Breast epithelium (tissue), 4 donors: ENCODE results near the gene CIB4. TPM values are rescaled to one million over a fixed set of nuclear protein-coding genes. Genes with fewer than 3 reads are reported as not detected.

ENCODE experiments used
- DNase-seq, 2 donors: peaks; one replicate each; pipeline ENCODE4 v3.0.0-alpha.2; 2019; ENCODE audit warnings: low spot score in 2 of 2
- H3K27ac ChIP-seq, 2 donors: fragments of 200-600 bp; sonication (generic) in 1 of 2; one replicate each; pipeline ENCODE4 v1.5.1; 2016 to 2019; ENCODE audit warnings: mild to moderate bottlenecking in 1 of 2
- H3K27me3 ChIP-seq, 2 donors: fragments of 200-600 bp; sonication (generic) in 1 of 2; one replicate each; pipeline versions ENCODE4 v1.5.1 to v1.6.0; 2017 to 2019; ENCODE audit warnings: control low read depth in 1 of 2, mild to moderate bottlenecking in 1 of 2
- H3K36me3 ChIP-seq: fragments of 200-600 bp; one replicate; pipeline ENCODE4 v1.5.1; 2019
- H3K4me1 ChIP-seq, 2 donors: fragments of 200-600 bp; sonication (generic); one replicate each; pipeline ENCODE4 v1.5.1; 2016 to 2019; ENCODE audit warnings: control low read depth in 1 of 2
- H3K4me3 ChIP-seq, 3 donors: fragments of 200-600 bp; sonication (generic); 1 replicate in 2 of 3; 2 replicates in 1 of 3; pipeline ENCODE4 v1.5.1; 2016 to 2019; ENCODE audit warnings: mild to moderate bottlenecking in 3 of 3, moderate library complexity in 2 of 3
- H3K9me3 ChIP-seq, 2 donors: fragments of 200-600 bp; sonication (generic) in 1 of 2; one replicate each; pipeline ENCODE4 v1.5.1; 2016 to 2019; ENCODE audit warnings: control low read depth in 1 of 2
- POLR2A ChIP-seq: fragments of 450-650 bp; IDR thresholded peaks from one replicate; pipeline ENCODE4 v1.6.1; 2016; ENCODE audit warnings: antibody characterized with exemption, mild to moderate bottlenecking, moderate library complexity
- POLR2AphosphoS5 ChIP-seq, 3 donors: sonication (generic); formaldehyde crosslinking; IDR thresholded peaks; one replicate each; pipeline ENCODE4 v1.6.1; 2017; ENCODE audit warnings: antibody characterized with exemption in 3 of 3
- intact Hi-C: fragments of 100-400 bp; cut with DNase I; formaldehyde crosslinking; loops from one replicate; pipeline ENCODE4 v1.15.1; 2023; ENCODE audit warnings: low total_unique reads
- total RNA-seq, 3 donors: library from RNA; depleted of rRNA; stranded (reverse); fragments of >200 nt; gene quantifications; one replicate each; pipeline ENCODE4 v1.1.0, GENCODE V29; 2016
- TF ChIP-seq, protein P1 (sequence below), 3 donors: fragments of 450-650 bp; IDR thresholded peaks; one replicate each; pipeline ENCODE4 v1.5.1; 2016 to 2017; ENCODE audit warnings: antibody characterized with exemption in 3 of 3, mild to moderate bottlenecking in 3 of 3, moderate library complexity in 3 of 3

Gene CIB4
- total RNA-seq, 3 donors from 2014 or later = not detected

DNA sequence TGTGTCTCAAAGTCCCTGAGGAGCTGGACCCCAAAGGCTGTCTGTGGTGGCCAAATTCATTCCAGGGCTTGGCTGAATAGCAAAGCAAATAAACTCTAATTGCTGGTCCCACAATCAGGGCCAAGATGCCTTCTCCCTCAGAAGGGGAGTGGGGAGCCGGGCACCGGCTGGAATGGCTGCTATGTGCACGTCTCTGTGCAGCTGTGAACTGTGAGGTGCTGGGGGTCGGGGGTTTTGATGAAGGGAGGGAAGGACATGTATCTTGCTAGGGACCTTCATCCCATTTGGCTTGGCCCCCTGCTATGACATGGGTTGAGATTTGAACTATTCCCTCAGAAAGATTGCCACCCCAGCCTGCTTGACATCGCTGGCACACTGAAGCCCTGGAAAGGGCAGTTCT is 60.4 kb downstream of the CIB4 start:
- Histone ChIP-seq H3K27me3 (peaks cover 0 to 39% of the 10 kb centered on the region in 2 donors), H3K9me3 (no peaks in the 10 kb centered on the region), H3K36me3 (no peaks in the 10 kb centered on the region), H3K4me3 (no peak overlapping the region), H3K27ac (no peak overlapping the region), H3K4me1 (no peaks in the 10 kb centered on the region)
- no peak for DNase-seq
- TF ChIP-seq POLR2AphosphoS5 (IDR thresholded peaks at IDR 0.05) (no peak), POLR2A (no peak)
- TF ChIP-seq, protein P1, sequence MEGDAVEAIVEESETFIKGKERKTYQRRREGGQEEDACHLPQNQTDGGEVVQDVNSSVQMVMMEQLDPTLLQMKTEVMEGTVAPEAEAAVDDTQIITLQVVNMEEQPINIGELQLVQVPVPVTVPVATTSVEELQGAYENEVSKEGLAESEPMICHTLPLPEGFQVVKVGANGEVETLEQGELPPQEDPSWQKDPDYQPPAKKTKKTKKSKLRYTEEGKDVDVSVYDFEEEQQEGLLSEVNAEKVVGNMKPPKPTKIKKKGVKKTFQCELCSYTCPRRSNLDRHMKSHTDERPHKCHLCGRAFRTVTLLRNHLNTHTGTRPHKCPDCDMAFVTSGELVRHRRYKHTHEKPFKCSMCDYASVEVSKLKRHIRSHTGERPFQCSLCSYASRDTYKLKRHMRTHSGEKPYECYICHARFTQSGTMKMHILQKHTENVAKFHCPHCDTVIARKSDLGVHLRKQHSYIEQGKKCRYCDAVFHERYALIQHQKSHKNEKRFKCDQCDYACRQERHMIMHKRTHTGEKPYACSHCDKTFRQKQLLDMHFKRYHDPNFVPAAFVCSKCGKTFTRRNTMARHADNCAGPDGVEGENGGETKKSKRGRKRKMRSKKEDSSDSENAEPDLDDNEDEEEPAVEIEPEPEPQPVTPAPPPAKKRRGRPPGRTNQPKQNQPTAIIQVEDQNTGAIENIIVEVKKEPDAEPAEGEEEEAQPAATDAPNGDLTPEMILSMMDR (IDR thresholded peaks at IDR 0.05) = no peak
- intact Hi-C loops = no loop called here

DNA sequence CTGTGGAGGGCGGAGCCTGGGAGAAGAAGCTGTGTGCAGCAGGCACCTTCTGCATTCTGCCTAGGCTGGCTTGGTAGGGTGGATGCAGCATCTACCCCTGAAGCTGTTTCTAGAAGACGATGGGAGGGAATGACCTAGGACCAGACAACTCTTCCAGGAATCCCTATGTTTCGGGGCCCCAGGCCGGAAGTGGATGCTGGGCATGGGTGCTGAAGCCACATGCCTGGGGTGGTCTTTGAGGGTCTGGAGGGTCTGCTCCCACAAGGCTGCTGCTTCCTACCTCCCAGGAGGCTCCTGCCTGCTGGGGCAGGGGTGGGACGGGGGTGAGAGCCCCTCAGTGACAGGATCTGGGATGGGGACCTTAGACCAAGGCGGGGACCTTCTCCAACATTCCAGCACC is 61.0 kb downstream of the CIB4 start:
- no peaks in the 10 kb centered on the region for H3K4me1 ChIP-seq
- no peak for DNase-seq
- TF ChIP-seq POLR2A = no peak
- TF ChIP-seq, protein P1 (IDR thresholded peaks at IDR 0.05) = no peak
- TF ChIP-seq POLR2AphosphoS5 (IDR thresholded peaks at IDR 0.05) = no peak
- H3K9me3 ChIP-seq = no peaks in the 10 kb centered on the region
- no peak overlapping the region for H3K27ac ChIP-seq
- peaks cover 0 to 34% of the 10 kb centered on the region in 2 donors for H3K27me3 ChIP-seq
- no peak overlapping the region for H3K4me3 ChIP-seq
- intact Hi-C loops = no loop called here
- no peaks in the 10 kb centered on the region for H3K36me3 ChIP-seq

DNA sequence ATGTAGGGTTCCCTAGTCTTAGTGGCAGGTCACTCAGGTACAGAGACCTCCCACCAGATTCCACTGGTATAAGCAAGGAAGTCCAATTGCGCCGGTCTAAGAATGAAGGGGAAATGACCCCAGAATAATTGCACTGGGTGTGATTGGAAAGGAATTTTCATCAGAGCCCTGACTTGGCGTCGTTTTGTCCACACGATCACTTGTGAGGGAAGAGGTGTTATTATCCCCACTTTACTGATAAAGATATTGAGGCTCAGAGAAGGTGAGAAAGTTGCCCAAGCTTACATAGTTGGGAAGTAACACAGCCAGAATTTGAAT is 61.5 kb downstream of the CIB4 start:
- TF ChIP-seq, protein P1 (IDR thresholded peaks at IDR 0.05) = no peak
- TF ChIP-seq POLR2A = no peak
- TF ChIP-seq POLR2AphosphoS5 (IDR thresholded peaks at IDR 0.05) = no peak
- H3K36me3 ChIP-seq = no peaks in the 10 kb centered on the region
- no peak for DNase-seq
- H3K27ac ChIP-seq = no peak overlapping the region
- H3K4me1 ChIP-seq = no peaks in the 10 kb centered on the region
- peaks cover 0 to 30% of the 10 kb centered on the region in 2 donors for H3K27me3 ChIP-seq
- intact Hi-C loops = loop anchor here (5.0 kb wide), 1 partner anchor 1432 kb away; no protein-coding TSS in a partner anchor
- H3K4me3 ChIP-seq = no peak overlapping the region
- no peaks in the 10 kb centered on the region for H3K9me3 ChIP-seq

DNA sequence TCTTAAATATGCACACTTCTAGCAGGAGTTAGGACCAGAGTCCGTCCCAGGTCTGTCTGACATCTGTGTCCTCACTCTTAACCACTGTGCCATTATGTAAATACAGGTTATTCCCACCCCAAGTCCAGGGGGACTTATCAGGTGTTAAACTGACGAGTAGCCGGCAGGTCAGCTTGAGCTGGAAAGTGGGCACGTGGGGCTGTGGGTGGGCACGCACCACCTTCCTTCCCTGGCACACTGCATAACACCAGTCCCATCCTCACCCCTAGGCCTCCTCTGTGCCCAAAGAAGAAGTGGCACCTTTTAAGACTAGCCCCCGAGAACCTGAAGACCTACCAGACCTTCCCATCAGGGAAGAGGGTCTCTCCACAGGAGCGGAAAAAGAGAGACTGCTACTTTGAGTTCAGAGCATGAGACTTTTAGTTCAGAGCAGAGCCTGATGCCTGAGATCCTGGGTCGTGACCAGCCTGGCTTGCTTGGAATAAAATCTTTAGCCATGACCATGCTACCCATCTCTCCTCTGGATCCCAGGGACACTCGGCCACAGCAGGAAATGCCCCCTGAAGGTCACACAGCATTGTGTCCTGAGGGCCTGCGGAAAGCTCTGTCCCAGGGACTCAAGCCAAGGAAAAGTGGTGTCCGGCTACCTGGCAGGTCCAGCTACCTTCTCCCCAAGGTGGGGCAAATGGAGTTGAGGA is 62.0 kb downstream of the CIB4 start:
- DNase-seq = no peak
- no peak for TF ChIP-seq POLR2AphosphoS5 (IDR thresholded peaks at IDR 0.05)
- TF ChIP-seq, protein P1 (IDR thresholded peaks at IDR 0.05) = no peak
- no peak for TF ChIP-seq POLR2A
- H3K27ac ChIP-seq = no peak overlapping the region
- peaks cover 0 to 25% of the 10 kb centered on the region in 2 donors for H3K27me3 ChIP-seq
- intact Hi-C loops = loop anchor here (5.0 kb wide), 1 partner anchor 1432 kb away; no protein-coding TSS in a partner anchor
- H3K4me1 ChIP-seq = no peaks in the 10 kb centered on the region
- H3K9me3 ChIP-seq = no peaks in the 10 kb centered on the region
- H3K4me3 ChIP-seq = no peak overlapping the region
- no peaks in the 10 kb centered on the region for H3K36me3 ChIP-seq

DNA sequence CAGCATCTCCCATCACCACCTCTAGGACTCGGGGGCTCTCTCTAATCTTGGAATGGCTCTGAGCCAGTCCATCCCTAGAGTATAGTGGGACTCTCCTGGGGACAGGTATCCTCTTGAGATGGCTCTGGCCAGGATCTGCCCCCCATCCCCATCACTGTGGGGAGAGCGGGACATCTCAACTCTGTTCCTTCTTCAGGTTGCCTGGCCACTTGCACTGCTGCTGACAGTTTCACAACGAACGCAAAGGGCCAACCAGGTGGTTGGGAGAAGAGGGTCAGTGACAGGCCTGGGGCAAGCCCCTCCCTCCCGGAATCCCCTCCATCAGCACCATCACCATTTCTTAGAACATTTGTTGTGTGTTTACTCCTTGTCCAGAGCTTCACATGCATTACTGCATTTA is 62.6 kb downstream of the CIB4 start:
- TF ChIP-seq POLR2A (no peak), POLR2AphosphoS5 (IDR thresholded peaks at IDR 0.05) (no peak)
- TF ChIP-seq, protein P1 (IDR thresholded peaks at IDR 0.05) = no peak
- intact Hi-C loops = loop anchor here (5.0 kb wide), 1 partner anchor 1431 kb away; no protein-coding TSS in a partner anchor
- no peak for DNase-seq

More for the DNA sequence above, 62.6 kb downstream of the CIB4 start:
- Histone ChIP-seq H3K4me3 (no peak overlapping the region), H3K4me1 (no peaks in the 10 kb centered on the region), H3K27me3 (peaks cover 0 to 19% of the 10 kb centered on the region in 2 donors), H3K36me3 (no peaks in the 10 kb centered on the region), H3K9me3 (no peaks in the 10 kb centered on the region), H3K27ac (no peak overlapping the region)
